Measurements from ENCODE around the gene RPRD1B.
"Not testable (repeated sequence)": the region's sequence is repeated elsewhere in the genome, so short reads cannot be mapped to it uniquely, and the experiment has no call there.

Gene RPRD1B

DNA sequence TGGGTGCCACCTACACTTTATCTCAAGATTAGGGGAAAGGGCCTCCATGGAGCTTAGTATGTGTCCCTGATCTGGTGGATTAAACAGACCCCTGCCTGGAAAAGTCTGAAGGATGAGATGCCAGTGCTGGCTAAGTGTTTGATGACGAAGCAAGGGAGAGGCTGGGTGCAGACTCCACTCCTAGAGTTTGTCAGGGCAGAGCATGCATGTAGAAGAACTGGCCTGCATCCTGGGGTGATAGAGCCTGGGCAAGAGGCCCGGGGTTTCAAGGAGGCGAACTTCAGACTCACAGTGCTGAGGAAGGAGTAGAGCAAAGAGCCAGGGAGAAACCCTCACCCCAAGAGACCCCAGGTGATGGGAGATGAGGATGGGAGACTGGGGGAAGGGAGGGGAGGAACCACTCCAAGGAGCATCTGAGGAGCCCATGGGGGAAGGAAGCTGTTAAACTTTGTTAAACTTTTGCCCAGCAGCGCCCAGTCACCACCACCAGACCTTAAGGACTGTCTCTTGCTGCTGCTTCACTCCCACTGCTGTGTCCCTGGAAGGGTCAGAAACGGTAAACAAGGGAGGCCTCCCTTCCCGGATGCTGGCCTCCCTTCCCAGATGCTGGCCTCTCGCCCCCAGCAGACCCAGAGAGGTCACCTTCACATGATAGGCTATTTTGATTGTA is 61.6 kb downstream of the RPRD1B start:
- TF ChIP-seq, protein P1, sequence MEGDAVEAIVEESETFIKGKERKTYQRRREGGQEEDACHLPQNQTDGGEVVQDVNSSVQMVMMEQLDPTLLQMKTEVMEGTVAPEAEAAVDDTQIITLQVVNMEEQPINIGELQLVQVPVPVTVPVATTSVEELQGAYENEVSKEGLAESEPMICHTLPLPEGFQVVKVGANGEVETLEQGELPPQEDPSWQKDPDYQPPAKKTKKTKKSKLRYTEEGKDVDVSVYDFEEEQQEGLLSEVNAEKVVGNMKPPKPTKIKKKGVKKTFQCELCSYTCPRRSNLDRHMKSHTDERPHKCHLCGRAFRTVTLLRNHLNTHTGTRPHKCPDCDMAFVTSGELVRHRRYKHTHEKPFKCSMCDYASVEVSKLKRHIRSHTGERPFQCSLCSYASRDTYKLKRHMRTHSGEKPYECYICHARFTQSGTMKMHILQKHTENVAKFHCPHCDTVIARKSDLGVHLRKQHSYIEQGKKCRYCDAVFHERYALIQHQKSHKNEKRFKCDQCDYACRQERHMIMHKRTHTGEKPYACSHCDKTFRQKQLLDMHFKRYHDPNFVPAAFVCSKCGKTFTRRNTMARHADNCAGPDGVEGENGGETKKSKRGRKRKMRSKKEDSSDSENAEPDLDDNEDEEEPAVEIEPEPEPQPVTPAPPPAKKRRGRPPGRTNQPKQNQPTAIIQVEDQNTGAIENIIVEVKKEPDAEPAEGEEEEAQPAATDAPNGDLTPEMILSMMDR (IDR thresholded peaks at IDR 0.05; ENCODE audit: insufficient read depth, low read depth, low read length, missing control alignments), result no peak
- peak overlapping the region; percentile 18 for H3K4me3 ChIP-seq (ENCODE audit: low read depth, low read length)
- peak; percentile 29 for DNase-seq (ENCODE audit: low read depth)

DNA sequence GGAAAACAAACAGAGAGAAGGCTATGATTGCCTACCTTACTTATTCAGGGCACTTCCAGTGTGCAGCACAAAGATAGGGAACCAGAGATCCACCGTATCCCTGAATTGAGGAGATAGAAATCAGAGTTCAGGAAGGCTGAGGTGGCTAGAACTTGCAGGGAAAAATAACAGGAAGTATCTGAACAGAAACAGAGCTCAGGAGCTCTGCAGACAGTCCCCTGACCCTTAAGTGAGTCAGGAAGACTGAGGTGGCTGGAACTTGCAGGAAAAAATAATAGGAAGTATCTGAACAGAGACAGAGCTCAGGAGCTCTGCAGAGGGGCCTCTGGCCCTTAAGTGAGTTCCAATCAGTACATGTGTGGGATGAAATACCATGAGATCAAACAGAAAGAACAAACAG is 65.4 kb downstream of the RPRD1B start:
- H3K4me3 ChIP-seq (ENCODE audit: low read depth, low read length), result no peak overlapping the region
- DNase-seq (ENCODE audit: low read depth), result no peak
- TF ChIP-seq, protein P1 (IDR thresholded peaks at IDR 0.05; ENCODE audit: insufficient read depth, low read depth, low read length, missing control alignments), result no peak

DNA sequence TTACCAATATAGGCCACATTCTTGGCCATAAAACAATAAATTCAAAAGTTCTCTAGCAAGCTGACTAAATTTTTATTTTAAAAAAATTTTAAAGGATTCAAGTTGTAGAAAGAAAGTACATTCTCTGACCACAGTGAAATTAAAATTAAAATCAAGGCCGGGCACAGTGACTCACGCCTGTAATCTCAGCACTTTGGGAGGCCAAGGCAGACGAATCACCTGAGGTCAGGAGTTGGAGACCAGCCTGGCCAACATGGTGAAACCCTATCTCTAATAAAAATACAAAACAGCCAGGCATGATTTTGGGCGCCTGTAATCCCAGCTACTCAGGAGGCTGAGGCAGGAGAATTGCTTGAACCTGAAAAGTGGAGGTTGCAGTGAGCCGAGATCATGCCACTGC is 68.7 kb downstream of the RPRD1B start:
- DNase-seq (ENCODE audit: low read depth), result not testable (repeated sequence)

DNA sequence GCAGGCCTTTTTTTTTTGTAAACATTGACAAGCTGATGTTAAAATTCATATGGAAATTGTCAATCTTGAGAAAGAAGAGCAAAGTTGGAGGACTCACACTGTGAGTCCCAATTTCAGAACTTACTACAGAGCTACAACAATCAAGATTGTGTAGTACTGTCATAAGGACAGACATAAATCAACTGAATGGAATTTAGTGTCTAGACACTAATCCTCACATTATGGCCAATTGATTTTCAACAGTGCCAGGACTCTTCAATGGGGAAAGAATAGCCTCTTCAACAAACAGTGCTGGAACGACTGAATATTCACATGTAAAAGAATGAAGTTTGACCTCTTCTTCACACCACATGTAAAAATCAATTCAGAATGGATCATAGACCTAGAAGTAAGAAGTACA is 70.7 kb downstream of the RPRD1B start:
- TF ChIP-seq, protein P1 (IDR thresholded peaks at IDR 0.05; ENCODE audit: insufficient read depth, low read depth, low read length, missing control alignments), result no peak
- no peak for DNase-seq (ENCODE audit: low read depth)
- no peak overlapping the region for H3K4me3 ChIP-seq (ENCODE audit: low read depth, low read length)

More for the DNA sequence above, 68.7 kb downstream of the RPRD1B start:
- not testable (repeated sequence) for H3K4me3 ChIP-seq (ENCODE audit: low read depth, low read length)

DNA sequence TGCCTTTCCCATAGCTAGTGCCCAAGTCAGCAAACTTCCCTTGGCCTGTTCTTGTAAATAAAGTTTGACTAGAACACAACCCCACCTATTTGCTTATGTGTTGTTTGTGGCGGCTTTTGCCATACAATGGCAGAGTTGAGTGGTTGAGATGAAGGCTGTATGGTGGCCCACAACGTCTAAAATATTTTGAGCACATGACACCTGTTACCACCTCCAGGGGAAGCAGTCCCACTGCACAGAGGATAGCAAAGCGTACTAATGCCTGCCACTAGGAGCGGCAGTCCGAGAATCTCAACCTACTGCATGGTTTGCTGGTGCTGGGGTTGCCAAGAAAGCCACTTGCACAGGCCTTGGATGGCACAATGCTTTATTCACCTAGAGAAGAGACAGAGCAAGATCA is 72.9 kb downstream of the RPRD1B start:
- TF ChIP-seq, protein P1 (IDR thresholded peaks at IDR 0.05; ENCODE audit: insufficient read depth, low read depth, low read length, missing control alignments), result no peak

DNA sequence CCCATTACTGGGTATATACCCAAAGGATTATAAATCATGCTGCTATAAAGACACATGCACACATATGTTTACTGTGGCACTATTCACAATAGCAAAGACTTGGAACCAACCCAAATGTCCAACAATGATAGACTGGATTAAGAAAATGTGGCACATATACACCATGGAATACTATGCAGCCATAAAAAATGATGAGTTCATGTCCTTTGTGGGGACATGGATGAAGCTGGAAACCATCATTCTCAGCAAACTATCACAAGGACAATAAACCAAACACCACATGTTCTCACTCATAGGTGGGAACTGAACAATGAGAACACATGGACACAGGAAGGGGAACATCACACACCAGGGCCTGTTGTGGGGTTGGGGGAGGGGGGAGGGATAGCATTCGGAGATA is 73.8 kb downstream of the RPRD1B start:
- not testable (repeated sequence) for H3K4me3 ChIP-seq (ENCODE audit: low read depth, low read length); DNase-seq (ENCODE audit: low read depth)

More for the DNA sequence above, 72.9 kb downstream of the RPRD1B start:
- no peak for DNase-seq (ENCODE audit: low read depth)
- H3K4me3 ChIP-seq (ENCODE audit: low read depth, low read length), result no peak overlapping the region

DNA sequence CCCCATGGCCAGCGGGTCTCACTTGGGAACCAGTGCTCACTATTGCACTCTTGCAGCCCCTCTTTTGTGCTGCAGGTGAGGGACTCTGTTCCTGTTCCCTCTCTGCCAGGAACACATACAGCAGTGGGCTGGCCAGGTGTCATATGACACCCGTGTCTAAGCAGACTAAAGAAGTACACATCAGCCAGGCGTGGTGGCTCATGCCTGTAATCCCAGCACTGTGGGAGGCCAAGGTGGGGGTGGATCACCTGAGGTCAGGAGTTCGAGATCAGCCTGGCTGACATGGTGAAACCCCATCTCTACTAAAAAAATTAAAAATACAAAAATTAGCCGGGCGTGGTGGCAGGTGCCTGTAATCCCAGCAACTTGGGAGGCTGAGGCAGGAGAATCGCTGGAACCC is 74.4 kb downstream of the RPRD1B start:
- H3K4me3 ChIP-seq (ENCODE audit: low read depth, low read length); DNase-seq (ENCODE audit: low read depth): not testable (repeated sequence)

DNA sequence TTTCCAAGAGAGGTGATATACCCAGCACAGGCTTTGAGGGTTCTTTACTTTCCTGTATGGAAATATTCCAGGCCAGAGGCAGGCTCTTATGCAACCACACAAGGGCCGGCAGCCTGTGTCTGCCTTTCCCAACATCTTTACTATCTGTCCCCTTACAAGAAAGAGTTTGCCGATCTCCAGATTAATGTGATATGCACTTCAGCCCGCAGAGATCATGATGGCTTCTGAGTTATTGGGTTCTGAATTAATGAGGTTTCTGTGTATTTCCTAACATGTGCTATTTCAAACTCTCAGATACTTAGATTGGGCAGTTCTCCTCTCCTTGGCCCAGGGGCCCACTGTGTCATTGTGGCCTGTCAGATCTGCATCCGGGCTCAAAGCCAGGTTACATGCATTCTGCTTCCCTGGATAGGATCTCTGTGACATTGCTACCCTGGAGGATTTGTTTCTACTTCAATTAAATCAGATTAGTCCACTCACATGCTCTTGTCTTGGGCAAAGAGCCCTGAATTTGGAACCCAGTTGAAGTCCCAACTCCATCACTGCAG is 75.0 kb downstream of the RPRD1B start:
- TF ChIP-seq, protein P1 (IDR thresholded peaks at IDR 0.05; ENCODE audit: insufficient read depth, low read depth, low read length, missing control alignments), result no peak
- DNase-seq (ENCODE audit: low read depth), result no peak
- H3K4me3 ChIP-seq (ENCODE audit: low read depth, low read length), result no peak overlapping the region

All from GM12865 (cell line).